Ammon's horn (tissue), 1 donor: ENCODE measurements around the gene HMCN2.
A peak's percentile ranks its signal among the peaks of the same experiment; 100 is the strongest.

Source experiments
- DNase-seq: peaks from one replicate; pipeline ENCODE4 v3.0.0-alpha.2; 2016; ENCODE audit warnings: low spot score

Gene HMCN2

DNA sequence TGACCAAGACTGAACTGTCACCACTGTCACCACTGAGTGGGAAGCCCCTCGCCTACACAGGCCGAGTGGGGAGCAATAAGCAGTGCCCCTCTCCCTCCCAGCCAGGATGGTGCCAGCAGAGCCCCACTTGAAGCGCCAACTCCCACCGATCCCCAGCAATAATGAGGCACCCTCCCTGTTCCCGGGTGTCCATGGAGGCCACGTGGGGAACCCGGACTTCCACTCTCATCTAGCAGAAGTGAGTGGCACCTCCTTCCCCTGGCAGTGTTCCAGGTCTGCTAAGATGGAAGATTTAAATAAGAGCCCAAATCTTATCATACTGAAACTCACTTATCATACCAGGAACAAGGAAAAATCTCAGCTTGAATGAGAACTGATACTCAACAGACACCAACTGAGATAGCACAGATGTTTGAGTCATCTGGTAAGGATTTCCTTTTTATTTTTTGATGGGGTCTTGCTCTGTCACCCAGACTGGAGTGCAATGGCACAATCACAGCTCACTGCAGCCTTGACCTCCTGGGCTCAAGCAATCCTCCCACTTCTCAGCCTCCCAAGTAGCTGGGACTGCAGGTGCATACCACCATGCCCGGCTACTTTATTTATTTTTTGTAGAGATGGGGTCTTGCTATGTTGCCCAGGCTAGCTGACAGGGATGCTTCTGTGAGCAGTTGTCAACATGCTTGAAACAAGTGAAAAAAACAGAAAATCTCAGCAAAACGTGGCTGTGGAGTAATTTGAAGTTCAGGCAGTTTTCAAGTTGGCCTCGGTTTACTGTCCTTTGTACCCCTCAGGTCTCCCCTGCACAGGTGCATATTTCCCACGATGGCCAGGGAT is 149.6 kb downstream of the HMCN2 start:
- DNase-seq = no peak

DNA sequence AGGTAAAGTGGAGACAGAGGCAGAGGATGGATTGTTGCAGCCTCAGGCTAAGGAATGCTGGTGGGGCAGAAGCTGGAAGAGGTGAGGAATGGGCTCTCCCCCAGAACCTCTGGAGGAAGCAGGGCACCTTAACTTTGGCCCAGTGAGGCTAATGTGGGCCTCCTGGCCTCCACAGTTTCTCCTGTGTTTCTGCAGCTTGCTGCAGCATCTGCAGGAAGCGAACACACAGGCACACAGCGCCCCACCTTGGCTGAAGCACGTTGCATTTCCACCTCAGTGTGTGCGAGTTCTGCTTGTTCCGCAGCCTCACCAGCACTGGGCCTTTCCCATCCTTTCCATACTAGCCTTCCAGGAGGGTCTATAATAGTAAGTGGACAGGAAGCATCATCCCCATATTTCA is 152.0 kb downstream of the HMCN2 start:
- no peak for DNase-seq

DNA sequence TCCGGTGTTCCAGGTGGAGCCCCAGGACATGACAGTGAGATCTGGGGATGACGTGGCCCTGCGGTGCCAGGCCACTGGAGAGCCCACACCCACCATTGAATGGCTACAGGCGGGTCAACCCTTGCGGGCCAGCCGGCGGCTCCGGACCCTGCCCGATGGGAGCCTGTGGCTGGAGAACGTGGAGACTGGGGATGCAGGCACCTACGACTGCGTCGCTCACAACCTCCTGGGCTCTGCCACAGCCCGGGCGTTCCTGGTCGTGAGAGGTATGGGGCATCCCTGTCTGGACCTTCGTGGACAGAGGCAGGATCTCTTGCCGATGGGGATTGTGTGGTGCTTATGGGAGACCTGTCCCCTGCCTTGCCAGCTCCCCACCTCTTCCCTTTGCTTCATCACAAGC is 153.2 kb downstream of the HMCN2 start:
- DNase-seq = no peak

DNA sequence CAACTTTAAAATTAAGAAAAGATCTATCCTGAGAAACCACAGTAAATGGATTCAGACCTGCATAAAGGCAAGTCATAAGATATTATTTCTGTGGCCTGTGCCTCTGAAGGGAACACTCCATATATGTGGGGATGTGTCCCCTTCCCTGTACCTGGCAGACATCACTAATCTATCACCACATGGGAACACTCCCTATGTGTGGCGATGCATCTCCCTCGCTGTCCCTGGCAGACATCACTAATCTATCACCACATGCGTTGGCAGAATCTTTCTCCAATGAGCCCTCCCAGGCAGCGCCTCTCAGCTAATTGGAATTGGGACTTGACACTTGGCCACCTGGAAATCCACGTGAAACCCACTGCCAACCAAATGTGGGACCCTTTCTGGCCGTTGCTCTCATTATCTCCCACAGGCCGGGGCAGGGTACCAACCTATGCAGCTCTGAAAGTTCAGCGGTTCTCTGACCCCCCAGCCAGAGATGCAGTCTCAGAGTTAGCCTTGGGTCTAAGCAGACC is 154.0 kb downstream of the HMCN2 start:
- no peak for DNase-seq

DNA sequence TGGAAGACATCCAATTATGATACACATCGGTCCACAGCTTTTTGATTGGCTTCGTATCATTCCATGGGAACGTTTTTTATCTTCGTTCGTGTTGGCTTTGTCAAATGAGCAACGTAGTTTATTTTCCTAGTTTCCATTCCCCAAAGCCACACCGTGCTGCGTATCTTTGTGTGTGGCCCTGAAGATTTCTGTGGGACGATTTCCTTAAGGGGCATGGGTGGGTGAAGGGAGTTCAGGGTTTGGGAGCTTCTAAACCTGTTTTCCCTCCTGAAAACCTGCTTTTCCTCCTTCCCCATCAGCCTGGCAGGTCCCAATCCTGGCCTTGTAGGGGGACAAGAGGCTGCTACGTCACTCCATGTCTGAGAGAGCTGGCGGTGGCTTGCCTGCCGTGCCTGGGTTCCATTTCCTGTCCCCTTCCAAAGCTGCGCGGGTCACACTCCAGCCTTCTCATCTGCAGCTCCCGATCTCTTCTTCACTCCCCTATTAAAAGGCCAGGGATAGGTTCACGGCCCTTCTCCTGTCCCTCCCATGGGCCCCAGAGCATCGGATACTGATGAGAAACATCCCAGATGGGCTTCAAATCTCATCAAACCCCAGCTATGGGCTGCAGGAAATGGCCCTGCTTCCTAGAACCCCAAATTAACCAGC is 155.7 kb downstream of the HMCN2 start:
- no peak for DNase-seq

DNA sequence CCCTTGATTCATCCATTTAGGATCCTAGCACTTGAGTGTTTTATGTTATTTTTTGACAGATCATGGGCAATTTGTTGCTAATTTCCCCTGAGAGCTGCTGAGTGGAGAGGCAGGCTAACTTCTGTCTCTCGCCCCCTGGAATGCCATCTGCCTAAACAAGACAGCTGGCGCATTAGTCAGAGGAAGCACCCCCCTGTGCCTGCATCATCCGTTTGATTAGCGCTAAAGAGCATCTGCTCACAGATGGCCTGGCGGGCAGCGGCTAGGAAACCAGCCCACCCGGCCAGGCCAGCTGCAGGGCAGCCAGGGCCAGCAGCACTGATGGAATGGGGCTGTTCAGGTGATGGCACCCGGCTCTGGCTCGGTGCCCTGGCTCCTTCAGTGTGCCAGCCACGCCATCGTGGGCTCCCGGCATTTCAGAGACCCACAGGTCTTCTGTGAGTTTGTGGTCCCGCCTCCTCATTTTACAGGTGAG is 156.3 kb downstream of the HMCN2 start:
- DNase-seq = peak; percentile 67

DNA sequence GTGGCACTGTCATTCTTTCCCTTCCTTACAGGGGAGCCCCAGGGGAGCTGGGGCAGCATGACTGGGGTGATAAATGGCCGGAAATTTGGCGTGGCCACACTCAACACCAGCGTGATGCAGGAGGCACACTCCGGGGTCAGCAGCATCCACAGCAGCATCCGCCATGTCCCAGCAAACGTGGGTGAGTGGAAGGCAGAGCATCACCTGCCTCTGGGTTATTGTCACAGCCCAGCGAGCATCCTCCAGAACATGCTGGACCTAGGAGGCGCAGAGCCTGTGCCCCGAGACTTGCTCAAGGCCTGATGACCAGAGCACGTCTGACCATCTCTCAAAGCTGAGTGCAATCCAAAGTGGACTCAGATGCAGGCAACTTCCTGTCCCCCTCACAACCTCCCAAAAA is 157.0 kb downstream of the HMCN2 start:
- no peak for DNase-seq

DNA sequence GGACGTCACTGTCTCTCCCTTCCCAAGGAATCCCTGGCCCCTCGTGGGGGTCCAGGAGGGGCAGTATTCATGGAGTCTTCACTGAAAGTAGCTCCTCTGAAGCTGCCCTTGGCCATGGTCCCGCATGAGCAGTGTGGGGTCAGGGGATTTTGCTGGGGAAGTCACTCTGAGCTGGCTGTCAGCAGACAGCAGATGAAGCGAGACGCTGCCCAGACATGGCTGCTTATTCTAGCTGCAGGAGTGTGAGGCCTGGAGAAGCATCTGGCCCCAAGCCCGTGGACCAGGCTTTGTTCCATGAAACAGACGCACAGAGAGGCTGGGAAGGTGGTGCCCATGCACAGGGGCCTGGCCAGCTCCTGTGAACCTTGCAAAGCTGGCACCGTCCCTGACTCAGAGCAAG is 157.7 kb downstream of the HMCN2 start:
- no peak for DNase-seq

DNA sequence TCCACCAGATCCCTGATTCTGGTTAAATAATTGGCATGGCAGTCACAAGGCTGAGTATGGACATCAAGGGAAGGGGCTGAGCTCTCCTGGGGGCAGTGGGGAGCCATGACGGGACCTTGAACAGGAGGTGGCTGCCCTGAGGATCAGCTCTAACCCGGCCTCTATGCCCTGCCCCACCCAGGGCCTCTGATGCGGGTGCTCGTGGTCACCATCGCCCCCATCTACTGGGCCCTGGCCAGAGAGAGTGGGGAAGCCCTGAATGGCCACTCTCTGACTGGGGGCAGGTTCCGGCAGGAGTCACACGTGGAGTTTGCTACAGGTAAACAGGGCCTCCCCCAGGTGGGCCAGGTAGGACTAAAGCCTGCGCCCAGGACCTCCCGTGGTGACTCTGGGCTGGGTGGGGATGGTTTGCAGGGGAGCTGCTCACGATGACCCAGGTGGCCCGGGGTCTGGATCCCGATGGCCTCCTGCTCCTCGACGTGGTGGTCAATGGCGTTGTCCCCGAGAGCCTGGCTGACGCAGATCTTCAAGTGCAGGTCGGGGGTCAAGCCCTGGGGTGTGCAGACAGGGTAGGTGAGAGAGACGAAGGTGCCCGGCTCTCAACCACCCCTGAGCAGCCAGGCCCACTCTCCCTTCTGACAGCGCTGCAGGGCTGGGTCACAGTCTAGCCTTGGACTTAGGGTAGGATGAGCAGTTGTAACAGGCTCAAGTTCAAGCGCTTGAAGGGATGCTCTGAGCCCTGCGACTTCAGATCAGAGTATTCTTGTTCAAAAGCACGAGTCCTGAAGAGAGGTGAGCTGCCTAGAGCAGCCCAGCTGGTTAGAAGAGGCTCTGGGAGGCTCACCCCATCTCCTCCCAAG is 159.3 kb downstream of the HMCN2 start:
- DNase-seq = no peak

DNA sequence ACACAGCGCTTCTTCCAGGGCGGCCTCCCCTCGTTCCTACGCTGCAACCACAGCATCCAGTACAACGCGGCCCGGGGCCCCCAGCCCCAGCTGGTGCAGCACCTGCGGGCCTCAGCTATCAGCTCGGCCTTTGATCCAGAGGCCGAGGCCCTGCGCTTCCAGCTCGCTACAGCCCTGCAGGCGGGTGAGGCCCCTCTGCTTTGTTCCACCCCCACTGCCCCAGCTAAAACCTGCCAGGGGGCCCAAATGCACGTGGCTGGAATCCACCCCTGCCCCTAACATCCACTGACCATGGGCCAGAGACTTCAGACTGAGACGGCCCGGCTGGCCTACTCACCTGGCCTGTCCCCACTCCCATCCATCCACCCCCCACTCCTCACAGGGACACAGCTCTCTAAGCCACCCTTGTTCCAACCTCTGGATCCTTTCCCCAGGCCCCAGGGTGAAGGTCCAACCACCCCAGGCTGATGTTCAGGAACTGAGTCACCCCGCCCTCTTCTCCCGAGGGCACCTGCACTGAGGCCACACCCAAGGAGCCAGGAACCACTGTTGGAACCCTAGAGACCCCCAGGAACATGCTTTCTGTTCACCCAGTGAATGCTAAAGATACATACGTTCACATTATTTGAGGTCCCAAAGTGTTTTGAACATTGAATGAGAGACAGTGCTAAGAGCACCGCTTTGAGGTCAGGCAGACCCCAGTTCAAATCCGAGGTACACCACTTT is 160.3 kb downstream of the HMCN2 start:
- DNase-seq = no peak

DNA sequence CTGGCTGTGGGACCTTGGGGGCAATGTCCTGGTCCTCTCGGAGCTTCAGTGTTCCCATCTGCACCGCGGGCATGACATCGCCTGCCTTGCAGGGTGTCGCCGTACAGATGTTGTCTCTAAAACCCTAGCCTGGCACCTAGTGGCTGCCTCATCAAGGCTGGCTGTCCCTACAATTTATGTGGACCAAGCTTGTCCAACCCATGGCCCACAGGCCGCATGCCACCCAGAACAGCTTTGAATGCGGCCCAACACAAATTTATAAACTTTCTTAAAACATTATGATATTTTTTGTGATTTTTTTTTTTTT is 160.9 kb downstream of the HMCN2 start:
- no peak for DNase-seq

DNA sequence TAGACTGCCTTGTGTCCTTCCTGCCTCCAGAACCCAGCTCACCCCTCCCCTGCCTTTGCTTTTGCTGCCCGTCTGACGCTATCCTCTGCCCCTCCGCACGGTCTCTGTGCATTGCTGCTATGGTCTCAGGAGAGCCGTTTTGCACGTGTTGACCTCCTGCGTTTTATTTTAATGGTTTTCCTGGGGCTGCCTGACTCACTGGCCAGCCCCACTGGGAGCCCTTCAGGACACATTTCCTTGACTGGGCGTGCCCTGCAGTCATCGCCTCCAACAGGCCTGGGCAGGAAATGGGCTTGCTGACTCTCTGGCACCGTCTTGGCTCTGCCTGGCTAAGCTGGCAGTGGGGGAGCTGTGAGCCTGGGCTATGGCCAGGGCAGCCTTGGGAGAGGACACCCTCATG is 161.3 kb downstream of the HMCN2 start:
- DNase-seq = no peak

DNA sequence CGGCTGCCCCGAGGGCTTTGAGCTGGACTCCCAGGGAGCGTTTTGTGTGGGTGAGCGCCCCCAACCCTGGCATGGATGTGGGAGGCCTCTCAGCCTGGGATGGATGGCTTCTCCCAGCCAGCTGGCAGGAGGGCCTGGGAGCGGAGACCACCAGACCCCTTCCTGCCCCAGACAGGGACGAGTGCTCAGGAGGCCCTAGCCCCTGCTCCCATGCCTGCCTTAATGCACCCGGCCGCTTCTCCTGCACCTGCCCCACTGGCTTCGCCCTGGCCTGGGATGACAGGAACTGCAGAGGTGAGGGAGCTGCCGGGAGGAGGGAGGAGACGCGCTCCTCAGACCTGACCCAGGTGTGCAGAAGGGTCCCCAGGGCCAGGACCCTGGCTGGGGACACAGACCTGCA is 161.8 kb downstream of the HMCN2 start:
- DNase-seq = no peak

DNA sequence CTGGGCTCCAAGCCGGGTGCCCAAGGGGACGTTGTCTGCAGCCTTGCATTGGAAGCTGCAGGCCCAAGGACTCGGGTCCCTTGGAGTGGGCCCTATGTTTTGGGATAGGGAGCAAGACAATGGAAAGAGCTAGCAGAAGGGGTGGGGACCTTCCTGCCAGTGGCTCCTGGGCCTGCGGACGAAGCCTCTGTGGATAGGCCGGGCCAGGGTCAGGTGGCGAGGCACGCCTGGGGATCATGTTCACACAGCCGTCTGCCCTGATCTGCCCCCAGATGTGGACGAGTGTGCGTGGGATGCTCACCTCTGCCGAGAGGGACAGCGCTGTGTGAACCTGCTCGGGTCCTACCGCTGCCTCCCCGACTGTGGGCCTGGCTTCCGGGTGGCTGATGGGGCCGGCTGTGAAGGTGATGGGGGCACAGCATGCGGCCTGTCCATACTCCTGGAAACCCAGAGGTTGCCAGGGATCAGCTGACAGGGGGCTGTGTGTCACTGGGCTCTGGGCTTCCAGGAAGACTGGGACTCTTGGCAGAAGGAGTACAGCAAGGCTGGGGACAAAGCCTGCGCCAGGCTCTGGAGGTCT is 162.6 kb downstream of the HMCN2 start:
- DNase-seq = no peak

DNA sequence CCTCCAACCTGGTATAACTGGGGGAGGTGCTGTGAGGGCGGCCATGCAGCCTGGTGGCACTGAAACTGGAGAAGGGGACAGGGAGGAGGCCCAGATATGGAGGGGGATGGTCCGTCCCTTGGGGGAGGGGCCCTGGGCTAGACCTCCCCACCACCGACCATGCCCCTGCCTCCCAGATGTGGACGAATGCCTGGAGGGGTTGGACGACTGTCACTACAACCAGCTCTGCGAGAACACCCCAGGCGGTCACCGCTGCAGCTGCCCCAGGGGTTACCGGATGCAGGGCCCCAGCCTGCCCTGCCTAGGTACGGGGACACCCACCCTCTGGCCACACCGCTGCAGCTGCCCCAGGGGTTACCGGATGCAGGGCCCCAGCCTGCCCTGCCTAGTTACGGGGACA is 163.8 kb downstream of the HMCN2 start:
- no peak for DNase-seq

DNA sequence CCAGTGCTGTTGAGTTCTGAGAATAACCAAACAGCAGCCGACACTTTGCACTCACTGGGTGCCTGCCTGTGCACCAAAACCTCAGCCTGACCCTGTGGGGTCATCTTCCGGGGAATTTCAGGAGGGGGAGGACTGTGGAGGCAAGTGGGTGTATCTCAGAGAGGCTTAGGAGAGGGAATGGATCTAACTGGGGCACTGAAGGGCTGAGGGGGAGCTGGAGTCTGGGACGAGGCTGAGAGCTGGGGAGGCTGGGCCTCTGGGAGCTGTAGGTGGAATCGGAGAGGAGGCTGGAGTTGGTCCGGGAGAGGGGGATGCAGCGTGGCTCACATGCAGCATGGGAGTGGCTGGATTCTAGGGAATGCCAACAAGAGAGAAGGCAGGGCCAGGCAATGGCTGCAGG is 164.3 kb downstream of the HMCN2 start:
- no peak for DNase-seq

DNA sequence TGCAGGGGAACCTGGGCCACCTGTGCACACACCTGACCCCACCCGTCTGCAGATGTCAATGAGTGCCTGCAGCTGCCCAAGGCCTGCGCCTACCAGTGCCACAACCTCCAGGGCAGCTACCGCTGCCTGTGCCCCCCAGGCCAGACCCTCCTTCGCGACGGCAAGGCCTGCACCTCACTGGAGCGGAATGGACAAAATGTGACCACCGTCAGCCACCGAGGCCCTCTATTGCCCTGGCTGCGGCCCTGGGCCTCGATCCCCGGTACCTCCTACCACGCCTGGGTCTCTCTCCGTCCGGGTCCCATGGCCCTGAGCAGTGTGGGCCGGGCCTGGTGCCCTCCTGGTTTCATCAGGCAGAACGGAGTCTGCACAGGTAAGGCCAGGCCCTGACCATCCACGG is 164.7 kb downstream of the HMCN2 start:
- no peak for DNase-seq

DNA sequence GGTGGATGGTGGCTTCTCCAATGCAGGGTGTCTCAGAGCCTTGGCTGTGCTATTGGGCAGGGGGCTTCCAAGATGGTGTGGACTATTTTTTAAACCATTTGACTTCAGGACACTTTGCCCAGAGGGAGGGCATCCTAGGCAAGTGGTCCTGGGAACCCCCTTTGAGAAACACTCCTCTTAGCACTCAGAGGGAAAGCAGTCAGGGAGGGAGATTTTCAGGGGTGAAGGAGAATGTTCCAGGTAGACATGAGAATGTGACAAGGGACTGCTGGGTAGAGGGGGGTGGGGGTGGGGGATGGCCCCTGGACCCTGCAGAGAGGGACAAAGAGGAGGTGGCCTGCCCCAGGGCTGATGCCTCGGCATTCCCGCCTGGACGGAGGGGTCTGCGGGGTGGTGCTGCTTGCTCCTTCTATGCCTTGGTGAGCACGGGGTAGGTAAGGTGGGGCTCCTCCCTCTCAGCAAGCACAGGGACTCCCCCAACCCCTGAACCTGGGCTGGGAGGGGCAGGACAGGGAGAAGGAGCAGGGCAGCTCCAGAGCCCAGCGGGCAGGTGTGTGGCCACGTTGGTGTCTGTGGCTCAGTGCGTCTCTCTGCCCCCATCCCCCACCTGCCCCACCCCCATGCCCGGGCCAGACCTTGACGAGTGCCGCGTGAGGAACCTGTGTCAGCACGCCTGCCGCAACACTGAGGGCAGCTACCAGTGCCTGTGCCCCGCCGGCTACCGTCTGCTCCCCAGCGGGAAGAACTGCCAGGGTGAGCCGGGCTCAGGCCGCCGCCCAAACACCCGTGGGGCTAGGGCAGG is 165.4 kb downstream of the HMCN2 start:
- DNase-seq = no peak

DNA sequence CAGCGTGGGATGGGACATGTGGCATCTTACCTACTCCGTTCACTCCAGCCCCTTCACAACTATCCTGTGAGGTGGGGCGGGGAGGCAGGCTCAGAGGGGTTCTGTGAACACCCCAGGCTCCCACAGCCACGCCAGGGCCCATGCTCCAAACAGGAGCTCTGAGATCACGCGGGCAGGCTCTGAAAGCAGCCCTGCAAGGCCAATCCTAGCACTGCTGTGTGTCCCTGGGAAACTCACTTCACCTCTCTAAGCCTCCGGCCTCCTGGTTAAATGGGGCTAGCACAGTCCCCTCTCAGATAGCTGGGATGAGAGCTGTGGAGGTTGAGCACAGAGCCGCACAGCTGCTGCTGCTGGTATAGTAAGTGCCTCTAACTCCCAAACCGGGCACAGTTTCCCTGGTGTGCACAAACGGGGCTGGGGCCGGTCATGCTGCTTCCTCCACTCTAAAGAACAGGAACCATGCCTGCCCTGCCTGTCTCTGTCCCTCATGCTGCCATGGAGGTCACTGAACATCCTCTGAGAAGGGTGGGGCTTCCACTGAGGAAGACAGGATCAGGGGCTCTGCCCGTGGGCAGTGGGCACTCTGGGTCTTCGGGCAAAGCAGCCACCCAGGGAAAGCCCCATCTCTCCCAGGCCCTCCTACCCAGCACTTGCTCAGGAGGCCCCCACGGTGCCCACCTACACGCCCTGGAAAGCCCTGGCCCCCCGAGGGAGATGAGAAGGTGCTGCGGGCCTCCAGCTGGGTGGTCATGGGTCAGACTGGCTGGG is 166.2 kb downstream of the HMCN2 start:
- no peak for DNase-seq

DNA sequence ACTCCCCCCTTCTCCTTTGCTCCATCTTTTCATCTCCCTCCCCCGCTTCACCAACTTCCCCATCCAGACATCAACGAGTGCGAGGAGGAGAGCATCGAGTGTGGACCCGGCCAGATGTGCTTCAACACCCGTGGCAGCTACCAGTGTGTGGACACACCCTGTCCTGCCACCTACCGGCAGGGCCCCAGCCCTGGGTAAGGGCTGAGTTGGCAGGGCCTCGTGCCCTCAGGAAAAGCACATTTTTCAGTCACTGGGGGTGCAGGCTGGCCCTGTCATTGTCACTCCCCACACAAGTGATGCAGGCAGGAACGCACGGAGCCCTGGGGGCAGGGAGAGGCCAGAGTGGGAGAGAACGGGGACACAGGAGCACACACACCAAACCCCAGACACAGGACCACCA is 166.8 kb downstream of the HMCN2 start:
- DNase-seq = no peak
